ENCODE results near the gene LIPC. TPM values are rescaled to one million over a fixed set of nuclear protein-coding genes. Genes with fewer than 3 reads are reported as not detected.

LIPC gene
- polyA plus RNA-seq, 1 of the 3 experiments (the other 2 are of a cell fraction) = not detected

DNA sequence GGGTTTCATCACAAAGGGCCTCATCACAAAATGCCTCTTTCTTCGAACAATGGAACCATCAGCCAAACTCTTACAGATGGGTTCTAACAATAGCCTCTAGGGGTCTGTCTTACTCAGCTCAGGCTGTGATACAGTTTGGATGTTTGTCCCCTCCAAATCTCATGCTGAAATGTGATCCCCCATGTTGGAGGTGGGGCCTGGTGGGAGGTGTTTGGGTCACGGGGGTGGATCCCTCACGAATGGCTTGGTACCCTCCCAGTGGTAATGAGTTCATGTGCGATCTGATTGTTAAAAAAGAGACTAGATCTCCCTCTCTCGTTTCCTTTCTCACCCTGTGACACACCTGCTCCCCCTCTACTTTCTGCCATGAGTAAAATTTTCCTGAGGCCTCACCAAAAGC lies 47.9 kb upstream of the LIPC start:
- Histone ChIP-seq H3F3A (replicated peaks; ENCODE audit: insufficient read depth) (no peaks in the 10 kb centered on the region), H2AFZ (ENCODE audit: low read depth) (no peak overlapping the region), H3K9ac (no peak overlapping the region), H4K20me1 (ENCODE audit: insufficient read depth) (no peaks in the 10 kb centered on the region), H3K36me3 (replicated peaks in 1 of 2; ENCODE audit: control insufficient read depth in 1 of 2, insufficient read depth in 2 of 2, low read length in 1 of 2) (no peaks in the 10 kb centered on the region), H3K9me3 (no peaks in the 10 kb centered on the region), H3K9me2 (no peaks in the 10 kb centered on the region), H3K4me1 (ENCODE audit: control insufficient read depth in 1 of 2, insufficient read depth in 2 of 2, low read depth in 1 of 2, low read length in 1 of 2) (no peaks in the 10 kb centered on the region), H3K27ac (ENCODE audit: low read depth in 2 of 2, low read length in 1 of 2) (no peak overlapping the region), H3K27me3 (ENCODE audit: insufficient read depth) (no peaks in the 10 kb centered on the region), H3K79me2 (ENCODE audit: insufficient read depth) (no peaks in the 10 kb centered on the region), H3K4me2 (no peak overlapping the region), H3K4me3 (ENCODE audit: low read depth in 2 of 2, low read length in 1 of 2) (no peak overlapping the region)
- TF ChIP-seq REST (IDR thresholded peaks at IDR 0.05; ENCODE audit: low read depth, low read length) (no peak), TCF12 (IDR thresholded peaks at IDR 0.05) (no peak), TAF1 (IDR thresholded peaks at IDR 0.05; ENCODE audit: borderline replicate concordance, low read depth, low read length) (no peak), USF1 (IDR thresholded peaks at IDR 0.05; ENCODE audit: borderline replicate concordance, low read depth) (no peak), POLR2AphosphoS5 (IDR thresholded peaks at IDR 0.05; ENCODE audit: low read depth, low read length) (no peak), MAX (IDR thresholded peaks at IDR 0.05; ENCODE audit: low read depth) (no peak), FOXJ3 (CRISPR knock-in tag; IDR thresholded peaks at IDR 0.05) (no peak), RXRA (IDR thresholded peaks at IDR 0.05; ENCODE audit: borderline replicate concordance, low read depth) (no peak), SIN3A (IDR thresholded peaks at IDR 0.05; ENCODE audit: borderline replicate concordance, low read depth, low read length) (no peak), FOXM1 (IDR thresholded peaks at IDR 0.05; ENCODE audit: low read depth) (no peak), MXI1 (IDR thresholded peaks at IDR 0.05; ENCODE audit: low read depth, low read length) (no peak), ELF1 (IDR thresholded peaks at IDR 0.05) (no peak), NFIC (IDR thresholded peaks at IDR 0.05; ENCODE audit: borderline replicate concordance) (no peak), GABPA (IDR thresholded peaks at IDR 0.05; ENCODE audit: low read depth) (no peak), MEF2A (IDR thresholded peaks at IDR 0.05; ENCODE audit: borderline replicate concordance, low read depth) (no peak), TEAD4 (IDR thresholded peaks at IDR 0.05; ENCODE audit: borderline replicate concordance, insufficient read depth) (no peak)
- TF ChIP-seq, protein P1, sequence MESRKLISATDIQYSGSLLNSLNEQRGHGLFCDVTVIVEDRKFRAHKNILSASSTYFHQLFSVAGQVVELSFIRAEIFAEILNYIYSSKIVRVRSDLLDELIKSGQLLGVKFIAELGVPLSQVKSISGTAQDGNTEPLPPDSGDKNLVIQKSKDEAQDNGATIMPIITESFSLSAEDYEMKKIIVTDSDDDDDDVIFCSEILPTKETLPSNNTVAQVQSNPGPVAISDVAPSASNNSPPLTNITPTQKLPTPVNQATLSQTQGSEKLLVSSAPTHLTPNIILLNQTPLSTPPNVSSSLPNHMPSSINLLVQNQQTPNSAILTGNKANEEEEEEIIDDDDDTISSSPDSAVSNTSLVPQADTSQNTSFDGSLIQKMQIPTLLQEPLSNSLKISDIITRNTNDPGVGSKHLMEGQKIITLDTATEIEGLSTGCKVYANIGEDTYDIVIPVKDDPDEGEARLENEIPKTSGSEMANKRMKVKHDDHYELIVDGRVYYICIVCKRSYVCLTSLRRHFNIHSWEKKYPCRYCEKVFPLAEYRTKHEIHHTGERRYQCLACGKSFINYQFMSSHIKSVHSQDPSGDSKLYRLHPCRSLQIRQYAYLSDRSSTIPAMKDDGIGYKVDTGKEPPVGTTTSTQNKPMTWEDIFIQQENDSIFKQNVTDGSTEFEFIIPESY (IDR thresholded peaks at IDR 0.05; ENCODE audit: borderline replicate concordance, low read depth) = no peak
- TF ChIP-seq, protein P2, sequence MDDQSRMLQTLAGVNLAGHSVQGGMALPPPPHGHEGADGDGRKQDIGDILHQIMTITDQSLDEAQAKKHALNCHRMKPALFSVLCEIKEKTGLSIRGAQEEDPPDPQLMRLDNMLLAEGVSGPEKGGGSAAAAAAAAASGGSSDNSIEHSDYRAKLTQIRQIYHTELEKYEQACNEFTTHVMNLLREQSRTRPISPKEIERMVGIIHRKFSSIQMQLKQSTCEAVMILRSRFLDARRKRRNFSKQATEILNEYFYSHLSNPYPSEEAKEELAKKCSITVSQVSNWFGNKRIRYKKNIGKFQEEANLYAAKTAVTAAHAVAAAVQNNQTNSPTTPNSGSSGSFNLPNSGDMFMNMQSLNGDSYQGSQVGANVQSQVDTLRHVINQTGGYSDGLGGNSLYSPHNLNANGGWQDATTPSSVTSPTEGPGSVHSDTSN (IDR thresholded peaks at IDR 0.05) = no peak
- WGBS (ENCODE audit: low lambda C conversion rate) = 64% methylated on average over 5 of the region's 5 CpGs
- no peak for DNase-seq
- POLR2A ChIA-PET = no interaction called here
- CTCF ChIA-PET = no interaction called here
